COLO668 (cell line): ENCODE results near the gene CEP295NL.
"Not testable (repeated sequence)": the region's sequence is repeated elsewhere in the genome, so short reads cannot be mapped to it uniquely, and the experiment has no call there.

ENCODE experiments used
- DNase-seq: peaks from one replicate; lab custom pipeline; 2025; ENCODE audit not compliant: unreplicated experiment; lab: John Stamatoyannopoulos, UW

The CEP295NL gene

GRCh38 chr17:78929908-78930775 lies 27.1 kb upstream of the CEP295NL start:
- no peak for DNase-seq

- no peak for DNase-seq
Observed at GRCh38 chr17:78925662-78926555, 22.9 kb upstream of the CEP295NL start.

- DNase-seq, result peak; percentile 47
Observed at GRCh38 chr17:78925234-78925633, 22.2 kb upstream of the CEP295NL start, which contains the start of gene TIMP2. TSS of gene TIMP2 (minus strand) at chr17:78925387. CDS start at chr17:78925088, 299 bp downstream.

GRCh38 chr17:78924481-78925151 lies 21.6 kb upstream of the CEP295NL start:
- DNase-seq, result no peak

- DNase-seq, result peak; percentile 22
Observed at GRCh38 chr17:78923660-78924453, 20.9 kb upstream of the CEP295NL start.

GRCh38 chr17:78922816-78923498 lies 20.0 kb upstream of the CEP295NL start:
- no peak for DNase-seq

GRCh38 chr17:78921437-78921971 lies 18.5 kb upstream of the CEP295NL start:
- no peak for DNase-seq

- no peak for DNase-seq
Observed at GRCh38 chr17:78920528-78920927, 17.5 kb upstream of the CEP295NL start.

- DNase-seq, result no peak
Observed at GRCh38 chr17:78919861-78920450, 17.0 kb upstream of the CEP295NL start.

- DNase-seq, result no peak
Observed at GRCh38 chr17:78918979-78919378, 16.0 kb upstream of the CEP295NL start.

- DNase-seq, result no peak
Observed at GRCh38 chr17:78917451-78918275, 14.7 kb upstream of the CEP295NL start.

GRCh38 chr17:78915872-78916632 lies 13.1 kb upstream of the CEP295NL start:
- DNase-seq, result no peak

GRCh38 chr17:78913115-78913514 lies 10.1 kb upstream of the CEP295NL start:
- DNase-seq, result no peak

- no peak for DNase-seq
Observed at GRCh38 chr17:78912082-78912481, 9.1 kb upstream of the CEP295NL start.

- DNase-seq, result not testable (repeated sequence)
Observed at GRCh38 chr17:78911543-78911942, 8.5 kb upstream of the CEP295NL start.

- no peak for DNase-seq
Observed at GRCh38 chr17:78910497-78911284, 7.7 kb upstream of the CEP295NL start.

GRCh38 chr17:78908426-78908825 lies 5.4 kb upstream of the CEP295NL start:
- DNase-seq, result peak; percentile 8
